Neural cell (in vitro differentiated cells): ENCODE data around the gene LZIC.

Source experiments
- CTCF ChIP-seq: fragments of 450-650 bp; IDR thresholded peaks from 2 replicates; pipeline ENCODE4 v1.5.1; 2014; ENCODE audit warnings: antibody characterized with exemption, mild to moderate bottlenecking, moderate library complexity; ENCODE audit not compliant: poor library complexity, severe bottlenecking
- EP300 ChIP-seq: fragments of 450-650 bp; conservative IDR thresholded peaks from 2 replicates; pipeline ENCODE4 v1.6.1; 2014; ENCODE audit warnings: antibody characterized with exemption, mild to moderate bottlenecking, moderate library complexity; ENCODE audit not compliant: poor library complexity, severe bottlenecking
- EZH2 ChIP-seq: fragments of 200-600, 300-800 bp; shearing (Covaris generic), sonication (generic); IDR thresholded peaks from 2 replicates; pipeline ENCODE4 v1.6.1; 2014; ENCODE audit warnings: antibody characterized with exemption, low read length, borderline replicate concordance, mild to moderate bottlenecking; ENCODE audit not compliant: insufficient read depth, poor library complexity, severe bottlenecking
- POLR2AphosphoS5 ChIP-seq: IDR thresholded peaks from 2 replicates; pipeline ENCODE4 v1.6.1; 2012
- SMC3 ChIP-seq: fragments of 450-650 bp; conservative IDR thresholded peaks from 2 replicates; pipeline ENCODE4 v1.6.1; 2014; ENCODE audit warnings: antibody characterized with exemption, mild to moderate bottlenecking, moderate library complexity; ENCODE audit not compliant: poor library complexity
- TAF1 ChIP-seq: IDR thresholded peaks from 2 replicates; pipeline ENCODE4 v1.6.1; 2012; ENCODE audit warnings: low read depth

- TF ChIP-seq EP300 (no peak), CTCF (no peak), EZH2 (no peak), POLR2AphosphoS5 (no peak), SMC3 (no peak), TAF1 (no peak)
These were observed 49.7 kb upstream of the LZIC start for GRCh38 chr1:9992910-9993309.
